Keratinocyte (primary cell): ENCODE results near the gene MMP23B. TPM values are rescaled to one million over a fixed set of nuclear protein-coding genes. Genes with fewer than 3 reads are reported as not detected.

Experiments
- DNase-seq: peaks from one replicate; pipeline ENCODE4 v3.0.0-alpha.2; 2011; ENCODE audit warnings: low read depth, missing footprints, low spot score
- FAIRE-seq: peaks from 2 replicates; lab custom pipeline; 2011; peaks lifted over from hg19 to GRCh38; lab: Jason Lieb, UNC
- H2AFZ ChIP-seq: 2 replicates; pipeline ENCODE4 v1.6.0; 2012; ENCODE audit warnings: low read length, control low read depth, inconsistent platforms; ENCODE audit not compliant: control insufficient read depth
- H3K27ac ChIP-seq: 2 replicates; pipeline ENCODE4 v1.5.1; 2011; ENCODE audit warnings: low read length; ENCODE audit not compliant: control insufficient read depth, insufficient read depth
- H3K27me3 ChIP-seq: 3 replicates; pipeline ENCODE4 v1.6.0; 2011; ENCODE audit warnings: low read length; ENCODE audit not compliant: control insufficient read depth, insufficient read depth; ENCODE audit errors: extremely low read depth
- H3K36me3 ChIP-seq, 2 experiments: 2 replicates in 1 of 2; 3 replicates in 1 of 2; pipeline ENCODE4 v1.5.1; 2011; ENCODE audit warnings: low read length in 2 of 2, mild to moderate bottlenecking in 1 of 2; ENCODE audit not compliant: control insufficient read depth in 2 of 2, insufficient read depth in 2 of 2; ENCODE audit errors: extremely low read depth in 1 of 2
- H3K4me1 ChIP-seq: 3 replicates; pipeline ENCODE4 v1.5.1; 2011; ENCODE audit warnings: low read length; ENCODE audit not compliant: control insufficient read depth, insufficient read depth; ENCODE audit errors: extremely low read depth
- H3K4me2 ChIP-seq: 3 replicates; pipeline ENCODE4 v1.6.0; 2011; ENCODE audit warnings: low read depth, low read length; ENCODE audit not compliant: control insufficient read depth, insufficient read depth; ENCODE audit errors: extremely low read depth
- H3K4me3 ChIP-seq, 3 experiments: fragments of 200-600 bp in 1 of 3; sonication (generic) in 1 of 3; 2 replicates in 2 of 3; 3 replicates in 1 of 3; pipeline ENCODE4 v1.5.1; 2011 to 2016; ENCODE audit warnings: low read length in 3 of 3, mild to moderate bottlenecking in 3 of 3, control low read depth in 2 of 3, inconsistent platforms in 1 of 3, low read depth in 1 of 3, mixed read lengths in 1 of 3, mixed run types in 1 of 3, moderate library complexity in 1 of 3; ENCODE audit not compliant: control insufficient read depth in 2 of 3, insufficient read depth in 2 of 3; ENCODE audit errors: extremely low read depth in 1 of 3
- H3K79me2 ChIP-seq: 2 replicates; pipeline ENCODE4 v1.6.0; 2012; ENCODE audit warnings: low read length; ENCODE audit not compliant: control insufficient read depth, insufficient read depth
- H3K9ac ChIP-seq: 3 replicates; pipeline ENCODE4 v1.6.0; 2011; ENCODE audit warnings: low read length; ENCODE audit not compliant: control insufficient read depth, insufficient read depth; ENCODE audit errors: extremely low read depth
- H3K9me1 ChIP-seq: 3 replicates; pipeline ENCODE4 v1.6.0; 2011; ENCODE audit warnings: low read length; ENCODE audit not compliant: control insufficient read depth, insufficient read depth; ENCODE audit errors: extremely low read depth
- H3K9me3 ChIP-seq: 2 replicates; pipeline ENCODE4 v1.5.1; 2012; ENCODE audit warnings: low read depth, low read length; ENCODE audit not compliant: control insufficient read depth
- H4K20me1 ChIP-seq: 3 replicates; pipeline ENCODE4 v1.6.0; 2011; ENCODE audit warnings: low read length; ENCODE audit not compliant: control insufficient read depth, insufficient read depth; ENCODE audit errors: extremely low read depth
- EZH2 ChIP-seq: IDR thresholded peaks from one replicate; pipeline ENCODE4 v1.6.1; 2012; ENCODE audit warnings: inconsistent platforms, mild to moderate bottlenecking, low read length, moderate library complexity
- dilution Hi-C: fragments of 300-500 bp; cut with MboI; formaldehyde crosslinking; loops from one replicate; pipeline ENCODE4 v1.7.0; 2020; ENCODE audit warnings: low sequenced_read_pairs; ENCODE audit not compliant: extremely low pct_ligation_motif_present
- polyA plus RNA-seq, 5 experiments: library from polyadenylated mRNA; depleted of rRNA in 3 of 5; stranded (reverse) in 3 of 5; stranded (forward) in 1 of 5; unstranded in 1 of 5; fragments of >200 nt; gene quantifications; 1 replicate in 1 of 5; 2 replicates in 3 of 5; 3 replicates in 1 of 5; pipeline versions ENCODE4 v1.2.1 to v1.2.3, GENCODE V29; 2011 to 2012; ENCODE audit warnings: missing spikeins in 2 of 5, low read depth in 1 of 5, low replicate concordance in 1 of 5
- TF ChIP-seq, protein P1 (sequence below), 3 experiments: IDR thresholded peaks in 1 of 3; conservative IDR thresholded peaks in 1 of 3; optimal IDR thresholded peaks in 1 of 3; 2 replicates in 2 of 3; 3 replicates in 1 of 3; pipeline versions ENCODE3 to v1.5.1; 2011; ENCODE audit warnings: low read length in 3 of 3, mild to moderate bottlenecking in 3 of 3, moderate library complexity in 2 of 3, control low read depth in 1 of 3, inconsistent platforms in 1 of 3; ENCODE audit not compliant: insufficient read depth in 2 of 3; ENCODE audit errors: extremely low read depth in 1 of 3

MMP23B gene
- polyA plus RNA-seq, 1 donor (not counting 4 experiments of a cell fraction or from before 2014, with no cell fraction given): not detected

DNA sequence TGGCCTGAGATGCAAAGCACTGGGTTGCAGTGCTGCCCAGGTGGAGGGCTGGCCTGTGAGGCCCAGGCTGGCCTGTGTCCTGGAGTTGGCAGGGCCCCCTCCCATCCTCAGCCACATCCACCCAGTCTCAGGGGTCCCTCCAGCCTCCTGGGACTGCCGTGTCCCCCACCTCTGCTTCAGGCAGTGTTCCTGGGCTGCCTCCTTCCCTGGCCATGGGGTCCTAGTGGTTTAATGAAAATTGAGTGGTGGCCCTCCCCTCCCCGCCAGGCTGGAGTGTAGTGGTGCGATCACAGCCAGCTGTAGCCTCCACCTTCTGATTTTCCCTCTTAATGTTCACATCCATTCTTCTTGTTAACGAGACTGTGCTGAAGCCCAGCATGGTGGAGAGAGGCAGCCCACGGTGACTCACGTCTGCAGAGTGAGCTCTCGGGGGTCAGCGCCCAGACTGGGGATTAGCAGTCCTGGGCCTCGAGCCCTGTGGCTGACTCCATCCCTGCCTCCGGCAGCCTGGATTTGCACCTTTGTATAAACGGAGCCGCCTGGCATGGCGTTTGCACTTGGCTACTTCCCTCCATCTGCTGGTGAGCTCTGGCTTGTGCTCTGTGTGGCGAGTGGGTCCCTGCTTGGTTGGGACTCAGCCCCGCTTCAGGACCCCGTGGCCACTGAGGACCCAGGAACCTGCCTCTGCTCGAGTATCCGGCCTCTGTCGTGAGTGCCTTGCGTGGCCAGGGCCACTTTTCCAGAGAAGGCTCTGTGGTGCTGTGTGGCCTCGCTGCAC, 9.8 kb upstream of the MMP23B start:
- no peak overlapping the region for H2AFZ ChIP-seq
- H3K9me3 ChIP-seq: no peaks in the 10 kb centered on the region
- no peak overlapping the region for H3K4me2 ChIP-seq
- H3K4me1 ChIP-seq: peaks cover 3% of the 10 kb centered on the region
- H3K27ac ChIP-seq: no peak overlapping the region
- DNase-seq (no peak), FAIRE-seq (no peak)
- H3K9ac ChIP-seq: no peak overlapping the region
- no peaks in the 10 kb centered on the region for H4K20me1 ChIP-seq
- TF ChIP-seq EZH2: no peak
- TF ChIP-seq, protein P1, sequence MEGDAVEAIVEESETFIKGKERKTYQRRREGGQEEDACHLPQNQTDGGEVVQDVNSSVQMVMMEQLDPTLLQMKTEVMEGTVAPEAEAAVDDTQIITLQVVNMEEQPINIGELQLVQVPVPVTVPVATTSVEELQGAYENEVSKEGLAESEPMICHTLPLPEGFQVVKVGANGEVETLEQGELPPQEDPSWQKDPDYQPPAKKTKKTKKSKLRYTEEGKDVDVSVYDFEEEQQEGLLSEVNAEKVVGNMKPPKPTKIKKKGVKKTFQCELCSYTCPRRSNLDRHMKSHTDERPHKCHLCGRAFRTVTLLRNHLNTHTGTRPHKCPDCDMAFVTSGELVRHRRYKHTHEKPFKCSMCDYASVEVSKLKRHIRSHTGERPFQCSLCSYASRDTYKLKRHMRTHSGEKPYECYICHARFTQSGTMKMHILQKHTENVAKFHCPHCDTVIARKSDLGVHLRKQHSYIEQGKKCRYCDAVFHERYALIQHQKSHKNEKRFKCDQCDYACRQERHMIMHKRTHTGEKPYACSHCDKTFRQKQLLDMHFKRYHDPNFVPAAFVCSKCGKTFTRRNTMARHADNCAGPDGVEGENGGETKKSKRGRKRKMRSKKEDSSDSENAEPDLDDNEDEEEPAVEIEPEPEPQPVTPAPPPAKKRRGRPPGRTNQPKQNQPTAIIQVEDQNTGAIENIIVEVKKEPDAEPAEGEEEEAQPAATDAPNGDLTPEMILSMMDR (optimal IDR thresholded peaks at IDR 0.05 in 1 of 3, IDR thresholded peaks at IDR 0.05 in 1 of 3, conservative IDR thresholded peaks at IDR 0.05 in 1 of 3; ENCODE audit: extremely low read depth in 1 of 3, insufficient read depth in 2 of 3, low read length in 3 of 3): no peak
- H3K79me2 ChIP-seq: no peaks in the 10 kb centered on the region
- no peak overlapping the region for H3K4me3 ChIP-seq
- no peaks in the 10 kb centered on the region for H3K9me1 ChIP-seq
- dilution Hi-C loops: no loop called here
- peaks cover 0 to 3% of the 10 kb centered on the region in 2 experiments for H3K36me3 ChIP-seq
- no peaks in the 10 kb centered on the region for H3K27me3 ChIP-seq

DNA sequence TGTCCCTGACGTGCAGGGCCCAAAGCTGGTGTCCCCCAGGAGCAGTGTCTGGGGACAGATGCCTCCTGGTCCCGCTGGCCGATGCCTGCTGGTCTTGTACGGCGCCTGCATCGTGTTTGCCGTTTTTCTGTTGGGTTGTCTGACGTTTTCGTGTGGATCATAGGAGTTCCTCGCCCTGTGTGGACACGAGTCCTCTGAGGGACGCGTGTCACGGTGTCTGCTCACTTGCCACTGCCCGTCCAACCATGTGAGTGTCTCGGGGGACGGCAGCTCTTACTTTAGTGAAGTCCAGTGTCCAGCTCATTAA, 9.2 kb upstream of the MMP23B start:
- H2AFZ ChIP-seq: no peak overlapping the region
- no peaks in the 10 kb centered on the region for H3K27me3 ChIP-seq
- no peak overlapping the region for H3K9ac ChIP-seq
- H3K36me3 ChIP-seq: peaks cover 0 to 2% of the 10 kb centered on the region in 2 experiments
- dilution Hi-C loops: no loop called here
- no peak overlapping the region for H3K4me2 ChIP-seq
- no peak overlapping the region for H3K27ac ChIP-seq
- H4K20me1 ChIP-seq: no peaks in the 10 kb centered on the region
- no peak for DNase-seq
- H3K4me3 ChIP-seq: no peak overlapping the region
- no peaks in the 10 kb centered on the region for H3K79me2 ChIP-seq
- FAIRE-seq: no peak
- H3K9me3 ChIP-seq: no peaks in the 10 kb centered on the region
- H3K4me1 ChIP-seq: peaks cover 5% of the 10 kb centered on the region
- TF ChIP-seq, protein P1 (optimal IDR thresholded peaks at IDR 0.05 in 1 of 3, IDR thresholded peaks at IDR 0.05 in 1 of 3, conservative IDR thresholded peaks at IDR 0.05 in 1 of 3; ENCODE audit: extremely low read depth in 1 of 3, insufficient read depth in 2 of 3, low read length in 3 of 3): no peak
- no peak for TF ChIP-seq EZH2
- H3K9me1 ChIP-seq: no peaks in the 10 kb centered on the region
